K562 (cell line): ENCODE results near the gene PRRC2B. TPM values are rescaled to one million over a fixed set of nuclear protein-coding genes. Genes with fewer than 3 reads are reported as not detected.

Experiments used
- CHD1 ChIP-seq: fragments of 200-600 bp; sonication (generic); IDR thresholded peaks from one replicate; pipeline ENCODE4 v1.6.1; 2012; ENCODE audit warnings: mild to moderate bottlenecking, moderate library complexity, low read length, inconsistent platforms
- GTF2A2 ChIP-seq: IDR thresholded peaks from 2 replicates; pipeline ENCODE4 v1.6.1; 2016; ENCODE audit warnings: mild to moderate bottlenecking, missing genetic modification characterization, missing compliant biosample characterization
- POLR2G ChIP-seq: fragments of 200-400 bp; formaldehyde crosslinking; IDR thresholded peaks from 2 replicates; pipeline ENCODE4 v1.6.1; 2017; ENCODE audit warnings: low read depth, mild to moderate bottlenecking, antibody characterized with exemption, low read length, moderate library complexity
- polyA plus RNA-seq, 8 experiments: library from polyadenylated mRNA; depleted of rRNA in 4 of 8; stranded (reverse) in 5 of 8; unstranded in 3 of 8; fragments of >200 nt; fragmentation: Nextera tagmentation in 2 of 8; fragmentation: Illumina TruSeq in 1 of 8; extraction: Ambion mirVana in 2 of 8; extraction: Trizol in 1 of 8; gene quantifications; 2 replicates each; pipeline versions ENCODE4 v1.2.1 to v1.2.3, GENCODE V29; 2011 to 2014; ENCODE audit warnings: inconsistent platforms in 1 of 8, missing spikeins in 1 of 8
- total RNA-seq, 7 experiments: library from RNA; depleted of rRNA in 6 of 7; stranded (reverse); fragments of >200 nt in 6 of 7; fragmentation: Illumina TruSeq in 2 of 7; extraction: Trizol in 2 of 7; gene quantifications; 2 replicates each; pipeline versions ENCODE4 v1.2.1 to v1.2.3, GENCODE V29; 2011 to 2021; ENCODE audit warnings: low replicate concordance in 1 of 7
- TF ChIP-seq, protein P1 (sequence below): fragments of 450-650 bp; IDR thresholded peaks from 2 replicates; pipeline ENCODE4 v1.6.1; 2016; ENCODE audit warnings: low read depth

The PRRC2B gene
- total and polyA plus RNA-seq, 9 of the 15 experiments (the other 6 are each of a cell fraction or from before 2014, with no cell fraction given): 0.34 to 125 (median 30.9) TPM

DNA sequence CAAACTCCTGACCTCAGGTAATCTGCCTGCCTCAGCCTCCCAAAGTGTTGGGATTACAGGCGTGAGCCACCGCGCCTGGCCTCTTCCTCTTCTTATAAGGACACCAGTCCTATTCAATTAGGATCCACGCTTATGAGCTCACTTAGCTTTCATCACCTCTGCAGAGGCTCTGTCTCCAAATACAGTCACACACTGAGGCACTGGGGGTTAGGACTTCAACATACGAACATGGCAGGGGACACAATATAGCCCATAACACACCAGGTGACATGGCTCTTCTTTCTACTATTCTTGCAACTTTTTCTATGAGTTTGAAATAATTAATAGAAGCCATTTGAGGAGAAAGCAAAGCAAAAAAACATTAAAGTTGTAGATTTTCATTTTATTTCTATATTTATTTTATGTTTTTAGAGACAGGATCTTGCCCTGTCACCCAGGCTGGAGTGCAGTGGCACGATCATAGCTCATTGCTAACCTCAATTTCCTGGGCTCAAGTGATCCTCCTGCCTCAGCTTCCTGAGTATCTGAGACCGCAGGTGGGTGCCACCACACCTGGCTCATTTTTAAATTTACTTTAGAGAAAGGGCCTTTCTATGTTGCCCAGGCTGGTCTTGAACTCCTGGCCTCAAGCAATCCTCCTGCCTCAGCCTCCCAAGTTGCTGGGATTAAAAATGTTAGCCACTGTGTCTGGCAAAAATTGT lies 145.5 kb downstream of the PRRC2B start (continued):
- TF ChIP-seq, protein P1, sequence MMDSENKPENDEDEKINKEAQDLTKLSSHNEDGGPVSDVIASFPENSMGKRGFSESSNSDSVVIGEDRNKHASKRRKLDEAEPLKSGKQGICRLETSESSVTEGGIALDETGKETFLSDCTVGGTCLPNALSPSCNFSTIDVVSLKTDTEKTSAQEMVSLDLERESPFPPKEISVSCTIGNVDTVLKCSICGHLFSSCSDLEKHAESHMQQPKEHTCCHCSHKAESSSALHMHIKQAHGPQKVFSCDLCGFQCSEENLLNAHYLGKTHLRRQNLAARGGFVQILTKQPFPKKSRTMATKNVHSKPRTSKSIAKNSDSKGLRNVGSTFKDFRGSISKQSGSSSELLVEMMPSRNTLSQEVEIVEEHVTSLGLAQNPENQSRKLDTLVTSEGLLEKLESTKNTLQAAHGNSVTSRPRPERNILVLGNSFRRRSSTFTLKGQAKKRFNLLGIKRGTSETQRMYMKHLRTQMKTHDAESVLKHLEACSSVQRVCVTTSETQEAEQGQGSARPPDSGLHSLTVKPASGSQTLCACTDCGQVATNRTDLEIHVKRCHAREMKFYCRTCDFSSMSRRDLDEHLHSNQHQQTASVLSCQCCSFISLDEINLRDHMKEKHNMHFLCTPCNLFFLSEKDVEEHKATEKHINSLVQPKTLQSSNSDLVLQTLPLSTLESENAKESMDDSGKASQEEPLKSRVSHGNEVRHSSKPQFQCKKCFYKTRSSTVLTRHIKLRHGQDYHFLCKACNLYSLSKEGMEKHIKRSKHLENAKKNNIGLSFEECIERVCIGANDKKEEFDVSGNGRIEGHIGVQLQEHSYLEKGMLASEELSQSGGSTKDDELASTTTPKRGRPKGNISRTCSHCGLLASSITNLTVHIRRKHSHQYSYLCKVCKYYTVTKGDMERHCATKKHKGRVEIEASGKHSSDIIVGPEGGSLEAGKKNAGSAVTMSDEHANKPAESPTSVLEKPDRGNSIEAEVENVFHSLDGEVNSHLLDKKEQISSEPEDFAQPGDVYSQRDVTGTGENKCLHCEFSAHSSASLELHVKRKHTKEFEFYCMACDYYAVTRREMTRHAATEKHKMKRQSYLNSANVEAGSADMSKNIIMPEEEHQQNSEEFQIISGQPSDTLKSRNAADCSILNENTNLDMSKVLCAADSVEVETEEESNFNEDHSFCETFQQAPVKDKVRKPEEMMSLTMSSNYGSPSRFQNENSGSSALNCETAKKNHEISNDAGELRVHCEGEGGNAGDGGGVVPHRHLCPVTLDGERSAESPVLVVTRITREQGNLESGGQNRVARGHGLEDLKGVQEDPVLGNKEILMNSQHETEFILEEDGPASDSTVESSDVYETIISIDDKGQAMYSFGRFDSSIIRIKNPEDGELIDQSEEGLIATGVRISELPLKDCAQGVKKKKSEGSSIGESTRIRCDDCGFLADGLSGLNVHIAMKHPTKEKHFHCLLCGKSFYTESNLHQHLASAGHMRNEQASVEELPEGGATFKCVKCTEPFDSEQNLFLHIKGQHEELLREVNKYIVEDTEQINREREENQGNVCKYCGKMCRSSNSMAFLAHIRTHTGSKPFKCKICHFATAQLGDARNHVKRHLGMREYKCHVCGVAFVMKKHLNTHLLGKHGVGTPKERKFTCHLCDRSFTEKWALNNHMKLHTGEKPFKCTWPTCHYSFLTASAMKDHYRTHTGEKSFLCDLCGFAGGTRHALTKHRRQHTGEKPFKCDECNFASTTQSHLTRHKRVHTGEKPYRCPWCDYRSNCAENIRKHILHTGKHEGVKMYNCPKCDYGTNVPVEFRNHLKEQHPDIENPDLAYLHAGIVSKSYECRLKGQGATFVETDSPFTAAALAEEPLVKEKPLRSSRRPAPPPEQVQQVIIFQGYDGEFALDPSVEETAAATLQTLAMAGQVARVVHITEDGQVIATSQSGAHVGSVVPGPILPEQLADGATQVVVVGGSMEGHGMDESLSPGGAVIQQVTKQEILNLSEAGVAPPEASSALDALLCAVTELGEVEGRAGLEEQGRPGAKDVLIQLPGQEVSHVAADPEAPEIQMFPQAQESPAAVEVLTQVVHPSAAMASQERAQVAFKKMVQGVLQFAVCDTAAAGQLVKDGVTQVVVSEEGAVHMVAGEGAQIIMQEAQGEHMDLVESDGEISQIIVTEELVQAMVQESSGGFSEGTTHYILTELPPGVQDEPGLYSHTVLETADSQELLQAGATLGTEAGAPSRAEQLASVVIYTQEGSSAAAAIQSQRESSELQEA: no peak
- TF ChIP-seq GTF2A2 (tag) (no peak), CHD1 (no peak), POLR2G (no peak)
